Measurements from ENCODE around the gene MICU1.

The MICU1 gene

DNA sequence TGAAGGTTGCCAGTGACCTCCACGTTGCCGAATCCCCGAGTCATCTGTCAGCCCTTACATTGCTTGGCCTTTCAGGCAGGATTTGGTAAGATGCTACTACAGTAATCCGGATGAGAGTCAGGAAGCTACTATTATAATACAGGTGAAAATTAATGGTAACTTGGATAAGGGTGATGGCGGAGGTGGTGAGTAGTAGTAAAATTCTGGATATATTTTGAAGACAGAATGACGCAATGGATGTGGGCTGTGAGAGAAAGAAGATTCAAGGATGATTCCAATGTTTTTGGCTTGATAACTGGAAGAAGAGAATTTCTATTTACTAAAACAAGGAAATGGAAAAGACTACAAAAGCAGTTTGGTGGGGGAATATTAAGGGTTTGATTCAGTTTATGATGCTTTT lies 269.8 kb downstream of the MICU1 start:
- Histone ChIP-seq H3K36me3 (ENCODE audit: control insufficient read depth, insufficient read depth, low read length) (no peaks in the 10 kb centered on the region), H3K4me2 (ENCODE audit: low read length) (no peak overlapping the region), H3K4me3 (ENCODE audit: low read depth, low read length) (no peak overlapping the region), H3K9me3 (ENCODE audit: control insufficient read depth, low read length) (no peaks in the 10 kb centered on the region), H3K27me3 (ENCODE audit: control insufficient read depth, insufficient read depth, low read length) (no peaks in the 10 kb centered on the region), H3K4me1 (peaks cover 17% of the 10 kb centered on the region), H3K9ac (no peak overlapping the region), H2AFZ (no peak overlapping the region), H3K27ac (no peak overlapping the region), H3K79me2 (peaks cover 17% of the 10 kb centered on the region)
- TF ChIP-seq, protein P1, sequence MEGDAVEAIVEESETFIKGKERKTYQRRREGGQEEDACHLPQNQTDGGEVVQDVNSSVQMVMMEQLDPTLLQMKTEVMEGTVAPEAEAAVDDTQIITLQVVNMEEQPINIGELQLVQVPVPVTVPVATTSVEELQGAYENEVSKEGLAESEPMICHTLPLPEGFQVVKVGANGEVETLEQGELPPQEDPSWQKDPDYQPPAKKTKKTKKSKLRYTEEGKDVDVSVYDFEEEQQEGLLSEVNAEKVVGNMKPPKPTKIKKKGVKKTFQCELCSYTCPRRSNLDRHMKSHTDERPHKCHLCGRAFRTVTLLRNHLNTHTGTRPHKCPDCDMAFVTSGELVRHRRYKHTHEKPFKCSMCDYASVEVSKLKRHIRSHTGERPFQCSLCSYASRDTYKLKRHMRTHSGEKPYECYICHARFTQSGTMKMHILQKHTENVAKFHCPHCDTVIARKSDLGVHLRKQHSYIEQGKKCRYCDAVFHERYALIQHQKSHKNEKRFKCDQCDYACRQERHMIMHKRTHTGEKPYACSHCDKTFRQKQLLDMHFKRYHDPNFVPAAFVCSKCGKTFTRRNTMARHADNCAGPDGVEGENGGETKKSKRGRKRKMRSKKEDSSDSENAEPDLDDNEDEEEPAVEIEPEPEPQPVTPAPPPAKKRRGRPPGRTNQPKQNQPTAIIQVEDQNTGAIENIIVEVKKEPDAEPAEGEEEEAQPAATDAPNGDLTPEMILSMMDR (IDR thresholded peaks at IDR 0.05) = no peak

DNA sequence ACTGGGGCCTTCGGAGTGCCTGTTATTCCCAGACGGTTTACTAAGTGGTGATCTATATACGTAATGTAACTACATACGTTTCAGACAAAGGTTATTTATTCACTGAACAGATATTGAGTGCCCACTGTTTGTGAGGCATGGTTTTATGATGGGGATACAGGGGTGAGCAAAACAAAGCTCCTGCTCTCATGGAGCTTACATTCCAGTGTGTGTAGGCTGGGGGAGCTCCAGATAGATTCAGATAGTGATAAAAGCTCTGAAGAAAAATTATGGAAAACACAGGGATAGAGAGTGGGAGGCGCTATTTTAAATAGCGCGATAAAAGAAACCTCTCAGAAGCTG lies 270.7 kb downstream of the MICU1 start:
- no peaks in the 10 kb centered on the region for H3K9me3 ChIP-seq (ENCODE audit: control insufficient read depth, low read length)
- H3K27ac ChIP-seq = peak overlapping the region; percentile 96
- H3K27me3 ChIP-seq (ENCODE audit: control insufficient read depth, insufficient read depth, low read length) = no peaks in the 10 kb centered on the region
- peak overlapping the region; percentile 93 for H2AFZ ChIP-seq
- H3K79me2 ChIP-seq = peaks cover 24% of the 10 kb centered on the region
- H3K36me3 ChIP-seq (ENCODE audit: control insufficient read depth, insufficient read depth, low read length) = no peaks in the 10 kb centered on the region
- TF ChIP-seq, protein P1 (IDR thresholded peaks at IDR 0.05) = no peak
- peaks cover 17% of the 10 kb centered on the region for H3K4me1 ChIP-seq
- H3K9ac ChIP-seq = no peak overlapping the region
- peak overlapping the region; percentile 82 for H3K4me2 ChIP-seq (ENCODE audit: low read length)
- peak overlapping the region; percentile 100 for H3K4me3 ChIP-seq (ENCODE audit: low read depth, low read length)

DNA sequence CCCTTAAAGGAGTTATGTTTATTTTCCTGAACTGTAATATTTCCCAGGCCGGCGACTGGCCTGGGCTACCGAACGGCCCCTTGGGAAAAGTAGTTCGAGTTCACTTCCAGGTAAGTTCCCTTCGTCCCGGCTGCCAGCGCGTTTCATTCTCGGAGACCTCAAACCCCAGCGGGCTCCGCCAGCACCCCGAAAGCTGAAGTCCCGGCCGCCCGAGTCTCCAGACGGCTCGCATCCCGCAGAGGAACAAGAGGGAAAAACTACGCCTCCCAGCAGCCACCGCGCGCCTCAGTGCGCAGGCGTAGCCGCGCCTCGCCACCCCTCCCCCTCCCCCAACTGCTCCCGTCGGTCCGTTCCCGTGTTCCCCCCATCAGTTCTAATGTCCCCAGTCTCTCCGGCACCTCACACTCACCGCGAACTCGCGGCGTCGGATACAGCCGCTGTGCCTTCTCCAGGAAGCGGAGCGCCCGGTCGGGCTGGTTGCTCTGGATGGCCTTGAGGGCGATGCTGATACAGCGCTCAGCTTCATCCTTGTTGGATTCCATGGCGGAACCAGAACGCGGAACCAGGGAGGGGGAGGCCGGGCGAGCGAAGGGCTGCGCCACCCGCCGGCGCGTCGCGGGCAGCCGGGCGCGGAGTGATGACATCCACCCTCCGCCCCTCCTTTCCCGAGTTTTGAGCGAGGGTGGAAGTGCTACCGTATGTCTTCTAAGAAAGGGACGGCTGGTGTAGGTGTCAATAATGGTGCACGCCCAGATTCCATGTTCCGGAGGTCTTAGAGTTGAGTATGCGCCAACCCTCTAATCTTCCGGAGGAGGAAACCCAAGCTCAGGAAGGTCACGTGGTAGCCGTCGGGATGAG lies 271.3 kb downstream of the MICU1 start, which contains the start of gene DNAJB12:
Gene DNAJB12 (minus strand): TSS at position 564 of the 858 bp plus-strand sequence. CDS start 22 bp downstream, at position 542.
- Histone ChIP-seq H3K27ac (peak within 1 kb of the TSS; percentile 96), H3K9me3 (ENCODE audit: control insufficient read depth, low read length) (no peaks in the 10 kb centered on the region), H3K4me1 (peaks cover 17% of the 10 kb centered on the region), H2AFZ (peak within 1 kb of the TSS; percentile 93), H3K9ac (peak within 1 kb of the TSS; percentile 64), H3K79me2 (peaks cover 29% of the 10 kb centered on the region), H3K36me3 (ENCODE audit: control insufficient read depth, insufficient read depth, low read length) (no peaks in the 10 kb centered on the region), H3K27me3 (ENCODE audit: control insufficient read depth, insufficient read depth, low read length) (no peaks in the 10 kb centered on the region), H3K4me3 (ENCODE audit: low read depth, low read length) (peak within 1 kb of the TSS; percentile 100), H3K4me2 (ENCODE audit: low read length) (peak within 1 kb of the TSS; percentile 82)
- TF ChIP-seq, protein P1 (IDR thresholded peaks at IDR 0.05) = peak; percentile 9

DNA sequence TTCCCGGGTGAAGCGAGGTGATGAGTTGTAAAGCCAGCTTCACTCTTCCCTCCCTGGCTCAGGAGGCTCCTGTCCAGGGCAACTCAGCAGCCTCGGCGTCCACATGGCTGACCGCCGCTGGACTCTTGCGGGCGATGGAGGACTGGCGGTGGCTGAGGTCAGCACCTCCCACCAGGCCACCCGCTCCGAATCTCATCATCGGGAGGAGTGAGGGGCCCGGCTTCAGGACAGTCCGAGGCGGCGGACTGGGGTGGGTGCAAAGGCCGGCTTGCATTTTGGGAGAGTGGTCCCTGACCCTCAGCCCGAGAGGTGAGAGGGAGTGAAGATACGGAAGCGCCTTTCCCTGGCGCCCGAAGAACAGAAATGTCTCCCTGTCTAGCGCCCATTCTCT lies 271.9 kb downstream of the MICU1 start:
- H2AFZ ChIP-seq = peak overlapping the region; percentile 93
- peaks cover 35% of the 10 kb centered on the region for H3K79me2 ChIP-seq
- H3K27me3 ChIP-seq (ENCODE audit: control insufficient read depth, insufficient read depth, low read length) = no peaks in the 10 kb centered on the region
- TF ChIP-seq, protein P1 (IDR thresholded peaks at IDR 0.05) = no peak
- H3K36me3 ChIP-seq (ENCODE audit: control insufficient read depth, insufficient read depth, low read length) = no peaks in the 10 kb centered on the region
- no peaks in the 10 kb centered on the region for H3K9me3 ChIP-seq (ENCODE audit: control insufficient read depth, low read length)
- peak overlapping the region; percentile 64 for H3K9ac ChIP-seq
- H3K27ac ChIP-seq = peak overlapping the region; percentile 96
- H3K4me2 ChIP-seq (ENCODE audit: low read length) = peak overlapping the region; percentile 82
- H3K4me3 ChIP-seq (ENCODE audit: low read depth, low read length) = peak overlapping the region; percentile 100
- H3K4me1 ChIP-seq = peaks cover 17% of the 10 kb centered on the region

Data from parathyroid adenoma (tissue), 2 donors.